H54 (cell line): Measurements from ENCODE around the gene AP3B2.
"Not testable (repeated sequence)": the region's sequence is repeated elsewhere in the genome, so short reads cannot be mapped to it uniquely, and the experiment has no call there.

Experiments
- DNase-seq: peaks from one replicate; pipeline ENCODE4 v3.0.0; 2011; ENCODE audit warnings: low spot score, mixed read lengths; ENCODE audit not compliant: insufficient read length
- FAIRE-seq: peaks from 3 replicates; lab custom pipeline; 2011; peaks lifted over from hg19 to GRCh38; lab: Jason Lieb, UNC
- POLR2A ChIP-seq: IDR thresholded peaks from 2 replicates; pipeline ENCODE4 v1.6.1; 2011; ENCODE audit warnings: low read depth, mild to moderate bottlenecking, low read length

Gene AP3B2

GRCh38 chr15:82649226-82649999, 60.3 kb downstream of the AP3B2 start:
- FAIRE-seq (no peak), DNase-seq (no peak)
- no peak for TF ChIP-seq POLR2A

DNA sequence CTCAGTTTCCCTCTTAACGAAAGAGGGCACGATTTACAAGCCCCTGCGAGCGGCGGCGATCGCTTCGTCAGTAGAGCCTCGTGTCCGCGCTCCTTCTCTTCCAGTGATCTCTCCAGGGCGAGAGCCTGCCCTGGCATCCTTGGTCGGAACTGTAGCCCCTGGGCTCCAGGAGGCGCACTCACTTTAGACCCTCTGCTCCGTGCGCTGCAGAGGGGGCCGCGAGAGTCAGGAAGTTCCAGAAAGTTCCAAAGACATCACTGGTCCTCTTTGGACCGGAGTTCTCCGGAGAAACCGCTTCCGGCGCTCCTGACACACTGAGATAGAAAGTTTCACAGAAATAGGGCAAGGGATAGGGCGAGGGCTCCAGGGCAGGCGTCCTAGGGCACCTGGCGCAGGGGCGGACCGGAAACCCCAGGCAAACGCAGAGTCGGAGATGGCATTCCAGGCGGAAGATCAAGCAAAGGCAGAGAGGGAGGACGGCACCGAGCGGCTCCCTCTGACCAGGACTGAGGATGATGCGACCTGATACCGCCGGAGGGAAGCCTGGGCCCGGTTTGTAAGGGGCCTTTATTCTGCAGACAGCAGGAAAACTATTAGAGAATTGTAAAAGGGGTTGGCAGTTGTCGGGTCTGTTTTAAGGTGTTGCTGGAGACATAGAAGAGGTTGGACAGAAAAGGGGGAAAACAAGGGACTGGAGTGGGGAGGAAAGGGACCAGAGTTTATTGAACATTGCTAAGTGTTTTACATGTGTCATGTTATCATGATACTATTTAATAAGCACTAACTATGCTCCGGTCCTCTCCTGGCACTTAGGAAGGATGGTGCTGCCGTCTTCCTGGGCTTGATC, 61.2 kb downstream of the AP3B2 start:
- no peak for FAIRE-seq
- no peak for DNase-seq
- no peak for TF ChIP-seq POLR2A

DNA sequence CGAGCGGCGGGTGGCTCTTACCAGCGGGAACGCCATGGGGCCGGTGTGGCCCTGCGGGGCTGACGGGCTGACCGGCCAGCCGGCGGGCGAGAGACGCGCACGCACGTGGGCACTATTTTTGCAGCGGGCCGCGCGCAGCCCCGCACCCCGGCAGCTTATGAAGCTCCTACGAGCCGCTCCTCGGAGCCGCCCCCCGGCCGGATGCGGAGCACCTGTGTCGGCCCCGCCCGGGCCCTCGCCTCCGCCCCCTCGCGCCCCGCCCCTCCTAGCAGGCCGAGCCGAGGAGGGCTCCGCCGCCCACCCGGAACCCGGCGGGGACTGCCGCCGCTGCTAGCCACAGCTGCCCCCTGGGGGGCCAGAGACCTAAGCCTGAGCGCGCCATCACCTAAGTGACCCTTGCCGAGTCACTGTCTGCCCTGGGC, 61.8 kb downstream of the AP3B2 start:
- FAIRE-seq (no peak), DNase-seq (peak; percentile 47)
- no peak for TF ChIP-seq POLR2A

DNA sequence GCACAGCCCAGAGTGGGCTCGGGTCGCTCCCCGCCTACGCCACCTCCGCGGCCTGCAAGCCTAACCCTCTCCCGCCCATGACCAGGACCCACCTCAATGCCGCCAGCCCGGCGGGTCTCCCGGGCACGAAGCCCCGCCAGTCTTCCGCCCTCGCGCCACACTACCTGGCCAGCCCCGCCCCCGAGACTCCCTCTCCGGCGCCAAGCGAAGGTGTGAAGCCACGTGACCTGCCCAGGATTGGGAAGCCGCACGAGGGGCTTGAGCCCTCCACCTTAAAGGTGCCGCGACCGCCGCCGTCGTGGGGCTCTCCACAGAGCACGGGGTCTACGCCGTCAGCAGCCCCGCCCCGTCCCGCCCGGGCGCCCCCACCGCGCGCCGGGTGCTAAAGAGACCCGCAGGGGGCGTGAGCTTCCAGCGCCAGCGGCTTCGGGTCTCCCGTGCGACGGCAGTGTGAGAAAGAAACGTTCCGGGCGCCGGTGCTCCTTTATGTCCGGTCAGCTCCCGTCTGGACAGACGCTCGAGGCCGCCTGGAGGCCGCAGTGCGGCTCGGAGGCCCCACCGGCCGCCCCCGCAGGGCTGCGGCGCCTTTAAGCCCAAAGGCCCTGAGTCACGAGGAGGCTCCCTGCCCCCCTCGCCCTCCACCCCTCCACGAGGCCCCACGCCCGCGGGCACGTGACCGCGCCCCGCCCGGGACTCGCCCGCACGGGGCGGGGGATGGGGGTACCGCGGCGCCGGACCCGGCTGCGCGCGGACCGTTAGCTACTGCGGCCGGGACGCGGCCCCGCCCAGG, 62.4 kb downstream of the AP3B2 start, which contains the start of gene CPEB1:
TSS of gene CPEB1 (minus strand) at position 319 of the 790 bp plus-strand sequence. CDS start 18,904 bp downstream, outside the sequence.
- FAIRE-seq (no peak), DNase-seq (peak; percentile 78)
- TF ChIP-seq POLR2A: no peak

DNA sequence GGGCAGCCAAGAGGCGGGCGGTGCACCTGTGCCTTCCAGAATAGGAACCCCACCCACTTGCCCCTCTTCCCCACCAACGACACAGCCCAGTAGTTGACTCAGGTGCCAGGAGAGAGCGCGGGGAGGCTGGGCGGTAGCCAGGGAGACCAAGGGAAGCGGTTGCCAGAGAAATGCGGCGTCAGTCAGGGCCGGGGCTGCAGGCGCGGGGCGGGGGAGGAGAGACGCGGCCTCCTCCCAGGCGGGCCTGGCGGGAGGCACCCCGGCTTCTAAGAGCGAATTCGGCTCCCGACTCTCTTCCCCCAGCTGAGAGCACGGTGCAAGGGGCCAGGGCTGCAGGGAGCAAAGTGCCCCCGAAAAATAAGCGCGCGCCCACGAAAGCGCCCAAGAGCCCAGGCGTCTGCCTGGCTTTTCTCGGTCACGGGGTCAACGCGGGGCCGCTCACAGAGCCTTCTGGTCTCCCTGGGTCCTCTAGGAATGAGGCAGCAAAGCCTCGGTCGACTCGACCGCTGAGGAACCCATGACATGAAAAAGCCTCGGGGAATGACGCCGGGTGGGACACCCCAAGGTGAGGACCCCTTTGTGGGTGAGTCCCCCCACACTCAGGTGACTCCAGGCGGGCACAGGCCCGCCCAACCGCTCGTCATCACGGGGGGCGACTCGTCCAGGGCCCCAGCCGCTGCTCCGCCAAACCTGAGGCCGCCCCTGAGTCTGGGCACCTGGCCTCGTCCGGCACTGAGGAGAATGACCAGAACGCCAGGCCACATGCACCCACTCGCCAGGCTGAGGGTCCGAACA, 63.2 kb downstream of the AP3B2 start:
- no peak for DNase-seq
- FAIRE-seq: no peak
- no peak for TF ChIP-seq POLR2A

DNA sequence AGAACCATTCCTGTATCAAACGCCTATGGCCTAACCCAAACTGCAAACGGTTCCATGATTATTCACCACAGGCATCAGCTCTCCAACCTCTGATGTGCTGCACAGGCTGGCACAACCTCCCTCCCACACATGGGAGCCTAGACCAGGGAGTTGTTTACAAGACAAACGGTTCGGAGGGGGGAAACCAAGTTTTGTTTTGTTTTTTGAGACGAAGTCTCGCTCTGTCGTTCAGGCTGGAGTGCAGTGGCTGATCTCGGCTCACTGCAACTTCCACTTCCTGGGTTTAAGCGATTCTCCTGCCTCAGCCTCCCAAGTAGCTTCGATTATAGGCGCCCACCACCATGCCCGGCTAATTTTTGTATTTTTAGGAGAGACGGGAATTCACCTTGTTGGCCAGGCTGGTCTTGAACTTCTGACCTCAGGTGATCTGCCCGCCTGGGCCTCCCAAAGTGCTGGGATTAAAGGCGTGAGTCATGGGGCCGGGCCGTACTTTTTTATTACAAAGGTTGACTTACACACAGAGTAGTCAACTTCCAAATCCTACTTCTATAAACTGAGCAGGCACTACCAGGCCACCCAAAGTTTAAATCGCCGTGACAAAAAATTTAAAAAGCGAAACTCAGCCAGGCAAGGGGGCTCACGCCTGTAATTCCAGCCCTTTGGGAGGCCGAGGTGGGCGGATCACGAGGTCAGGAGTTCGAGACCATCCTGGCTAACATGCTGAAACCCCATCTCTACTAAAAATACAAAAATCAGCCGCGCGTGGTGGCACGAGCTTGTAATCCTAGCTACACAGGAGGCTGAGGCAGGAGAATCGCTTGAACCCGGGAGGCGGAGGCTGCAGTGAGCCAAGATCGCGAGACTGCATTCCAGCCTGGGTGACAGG, 64.5 kb downstream of the AP3B2 start:
- not testable (repeated sequence) for FAIRE-seq, DNase-seq

DNA sequence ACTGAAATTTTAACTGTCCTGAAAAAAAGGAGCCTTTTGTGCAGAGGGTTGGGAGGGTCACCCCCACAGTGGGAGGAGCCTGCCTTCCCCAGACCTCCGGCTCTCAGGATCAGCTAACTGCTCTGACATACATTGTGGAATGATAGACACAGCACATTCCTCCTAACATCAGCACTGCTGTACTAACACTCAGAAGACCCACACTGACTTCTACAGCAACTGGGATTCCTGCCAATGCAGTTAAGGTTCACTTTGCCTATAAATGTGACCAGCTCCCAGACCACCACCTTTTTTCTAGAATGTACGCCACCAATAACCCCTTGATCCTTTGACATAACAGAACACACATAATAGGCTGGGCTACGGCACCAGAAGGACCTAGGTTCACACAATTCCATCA, 65.7 kb downstream of the AP3B2 start:
- FAIRE-seq (no peak), DNase-seq (no peak)
- no peak for TF ChIP-seq POLR2A

GRCh38 chr15:82642656-82643055, 67.0 kb downstream of the AP3B2 start:
- FAIRE-seq: no peak
- TF ChIP-seq POLR2A: no peak

DNA sequence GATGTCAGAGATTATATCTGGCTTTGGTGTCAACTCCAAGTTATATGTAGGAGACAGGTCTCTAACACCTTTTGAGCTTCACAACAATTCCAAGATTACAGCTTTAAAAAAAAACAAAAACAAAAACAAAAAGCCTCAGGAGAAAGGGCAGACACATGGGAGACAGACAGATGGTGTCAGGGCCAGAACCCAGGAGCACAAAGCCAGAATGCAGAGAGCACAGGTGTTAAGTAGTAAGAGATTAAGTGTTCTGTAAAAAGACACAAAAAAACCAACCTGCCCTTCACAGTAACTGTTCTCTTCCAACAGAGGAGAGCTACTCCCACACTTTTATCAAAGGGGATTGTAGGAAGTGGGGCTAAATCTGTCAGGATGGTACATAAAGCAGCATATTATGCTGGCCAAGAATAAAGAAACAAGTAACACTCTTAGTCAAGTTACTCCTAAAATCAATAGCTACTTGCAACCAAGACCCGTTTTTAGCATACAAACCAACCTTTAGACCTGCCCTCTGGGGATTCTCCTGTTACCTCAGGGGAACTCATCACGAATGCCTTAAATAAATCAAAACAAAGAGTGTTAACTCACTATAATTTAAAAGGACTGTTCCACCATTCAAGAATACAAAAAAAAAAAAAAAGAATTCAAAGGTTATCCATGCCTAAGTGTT, 68.4 kb downstream of the AP3B2 start:
- FAIRE-seq (no peak), DNase-seq (no peak)
- TF ChIP-seq POLR2A: no peak

More at GRCh38 chr15:82642656-82643055, 67.0 kb downstream of the AP3B2 start:
- no peak for DNase-seq

- no peak for FAIRE-seq
- TF ChIP-seq POLR2A: no peak
- DNase-seq: no peak
Observed at GRCh38 chr15:82640672-82641071, 69.0 kb downstream of the AP3B2 start.

DNA sequence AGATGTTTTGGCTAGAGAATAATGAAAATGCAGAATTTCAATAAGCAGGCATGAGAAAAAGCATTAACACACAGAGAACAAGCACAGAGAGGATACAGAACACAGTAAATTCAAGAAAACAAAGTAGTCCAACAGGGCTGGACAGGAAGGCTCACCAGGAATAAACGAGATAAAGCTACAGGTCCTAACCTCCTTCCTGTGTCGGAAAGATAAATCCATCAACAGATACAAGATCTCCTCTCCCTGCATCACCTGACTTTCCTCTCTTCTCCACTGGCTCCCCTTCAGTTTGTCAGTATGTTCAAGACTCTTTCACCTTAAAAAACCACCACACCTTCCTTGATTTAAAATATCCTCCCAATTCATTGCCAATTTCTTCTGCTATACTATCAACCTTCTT, 73.9 kb downstream of the AP3B2 start:
- no peak for FAIRE-seq

More for the DNA sequence above, 73.9 kb downstream of the AP3B2 start:
- no peak for TF ChIP-seq POLR2A
- DNase-seq: no peak
